HG03565 (cell line): ENCODE measurements around the gene PPP1R16B.

Experiments used
- ATAC-seq: cut with Tn5 transposase; IDR thresholded peaks from one replicate; pipeline ENCODE4 v1.9.1; 2021; ENCODE audit warnings: mild to moderate bottlenecking, moderate library complexity; ENCODE audit not compliant: unreplicated experiment

PPP1R16B gene

DNA sequence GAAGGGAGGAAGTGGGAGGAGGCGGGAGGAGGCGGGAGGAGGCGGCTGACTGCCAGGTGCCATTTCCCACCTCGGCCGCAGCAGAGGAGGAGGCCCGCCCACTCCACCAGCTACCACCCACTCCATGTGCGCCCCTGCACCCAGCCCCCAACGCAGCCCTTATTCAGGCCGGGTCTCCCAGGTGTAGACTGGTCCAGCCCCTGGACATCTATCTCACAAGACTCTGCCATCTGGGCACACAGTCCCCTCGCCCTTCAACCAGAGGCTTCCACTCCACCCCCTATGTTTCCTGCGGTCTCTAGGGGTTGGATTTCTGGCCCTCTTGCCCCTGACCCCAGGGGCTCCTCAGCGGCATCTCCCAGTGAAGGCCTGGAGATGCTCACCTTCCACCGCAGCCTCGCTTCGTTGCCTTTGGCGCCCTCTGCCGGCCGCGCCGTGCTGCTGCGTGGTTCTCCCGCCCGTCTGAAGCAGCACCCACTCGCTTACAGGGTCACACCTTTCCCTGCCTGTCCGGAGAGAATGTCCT lies 88.1 kb downstream of the PPP1R16B start:
- peak; percentile 55 for ATAC-seq

DNA sequence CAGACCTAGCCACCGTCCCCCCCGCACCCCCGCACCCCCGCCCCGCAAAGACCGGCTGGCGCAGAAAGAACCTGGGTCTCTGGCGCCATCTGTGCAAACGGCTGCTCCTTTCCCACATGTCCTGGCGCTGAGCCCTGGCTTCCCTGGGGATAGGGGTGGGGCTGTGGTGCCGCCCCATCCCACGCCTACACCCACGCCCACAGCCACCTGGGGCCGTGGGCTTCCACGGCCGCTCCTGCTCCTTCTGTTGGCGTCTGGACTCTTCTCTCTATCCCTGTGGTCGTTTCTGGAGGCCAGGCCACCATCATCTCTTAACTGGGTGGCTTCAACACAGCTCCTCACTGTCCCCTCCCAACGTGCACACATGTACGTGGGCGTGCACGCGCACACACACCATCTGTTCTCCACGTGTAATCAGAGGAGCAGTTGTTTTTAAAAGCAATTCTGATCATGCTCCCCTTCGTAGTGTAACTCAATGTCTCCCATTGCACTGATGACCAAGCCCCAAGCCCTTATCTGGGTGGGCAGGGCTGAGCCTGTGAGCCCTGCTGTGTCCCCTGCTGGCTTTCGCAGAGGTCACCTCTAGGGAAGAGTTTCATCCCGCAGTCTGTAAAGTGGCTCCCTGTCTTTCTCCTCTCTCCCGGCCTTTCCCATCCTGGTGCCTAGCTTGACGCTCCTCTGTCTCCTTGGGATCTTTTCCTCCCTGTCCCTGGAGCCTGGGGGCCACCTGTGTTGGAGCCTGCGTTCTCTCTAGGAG lies 88.8 kb downstream of the PPP1R16B start:
- no peak for ATAC-seq

DNA sequence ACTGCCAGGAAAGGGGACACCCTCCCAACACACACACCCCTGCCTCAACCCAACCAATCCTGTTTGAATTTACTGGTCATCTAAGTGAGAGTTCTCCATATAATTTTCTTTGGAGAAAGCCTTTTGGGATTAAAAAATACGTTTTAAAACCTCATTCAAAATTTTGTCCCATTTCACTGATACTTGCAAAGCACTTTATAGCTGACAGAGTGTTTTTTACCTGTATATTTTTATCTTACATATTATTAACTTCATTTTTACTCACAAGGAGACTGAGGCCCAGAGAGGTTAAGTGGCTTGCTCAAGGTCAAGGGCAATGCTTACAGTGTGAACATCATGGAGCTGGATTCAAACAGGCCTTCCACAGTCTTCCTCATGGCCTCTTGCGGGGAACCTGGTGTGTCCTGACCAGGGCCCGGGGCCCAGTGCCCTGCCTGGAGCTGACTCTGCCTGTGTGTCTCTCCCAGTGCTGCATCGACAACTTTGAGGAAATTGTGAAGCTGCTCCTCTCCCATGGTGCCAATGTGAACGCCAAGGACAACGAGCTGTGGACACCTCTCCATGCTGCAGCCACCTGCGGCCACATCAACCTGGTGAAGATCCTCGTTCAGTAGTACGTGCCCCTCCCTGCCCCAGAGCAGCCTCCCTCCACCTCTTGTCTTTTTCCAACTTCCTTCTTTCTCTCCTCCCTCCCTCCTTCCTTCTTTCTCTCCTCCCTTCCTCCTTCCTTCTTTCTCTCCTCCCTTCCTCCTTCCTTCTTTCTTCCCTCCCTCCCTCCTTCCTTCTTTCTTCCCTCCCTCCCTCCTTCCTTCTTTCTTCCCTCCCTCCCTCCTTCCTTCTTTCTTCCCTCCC lies 89.8 kb downstream of the PPP1R16B start:
- ATAC-seq: no peak

DNA sequence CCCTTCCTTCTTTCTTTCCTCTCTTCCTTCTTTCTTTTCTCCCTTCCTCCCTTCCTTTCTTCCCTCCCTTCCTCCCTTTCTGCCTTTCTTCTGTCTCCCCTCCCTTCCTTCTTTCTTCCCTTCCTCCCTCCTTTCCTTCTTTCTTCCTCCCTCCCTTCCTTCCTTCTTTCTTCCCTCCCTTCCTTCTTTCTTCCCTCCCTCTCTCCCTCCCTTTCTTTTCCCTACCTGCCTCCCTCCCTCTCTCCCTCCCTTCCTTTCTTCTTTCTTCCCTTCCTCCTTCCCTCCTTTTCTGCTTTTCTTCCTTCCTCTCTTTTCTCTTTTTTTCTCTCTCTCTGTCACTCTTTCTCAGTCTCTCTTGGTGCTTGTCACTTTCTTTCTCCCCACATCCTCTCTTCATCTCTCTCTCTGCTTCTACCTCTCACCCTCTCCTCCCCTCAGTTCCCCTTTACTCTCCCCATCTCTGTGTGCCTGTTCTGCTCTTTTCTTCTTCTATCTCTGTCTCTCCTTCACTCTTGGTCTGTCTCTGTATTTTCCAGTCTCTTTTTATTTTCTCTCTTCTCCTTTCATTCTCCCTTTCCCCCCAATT lies 90.6 kb downstream of the PPP1R16B start:
- no peak for ATAC-seq

DNA sequence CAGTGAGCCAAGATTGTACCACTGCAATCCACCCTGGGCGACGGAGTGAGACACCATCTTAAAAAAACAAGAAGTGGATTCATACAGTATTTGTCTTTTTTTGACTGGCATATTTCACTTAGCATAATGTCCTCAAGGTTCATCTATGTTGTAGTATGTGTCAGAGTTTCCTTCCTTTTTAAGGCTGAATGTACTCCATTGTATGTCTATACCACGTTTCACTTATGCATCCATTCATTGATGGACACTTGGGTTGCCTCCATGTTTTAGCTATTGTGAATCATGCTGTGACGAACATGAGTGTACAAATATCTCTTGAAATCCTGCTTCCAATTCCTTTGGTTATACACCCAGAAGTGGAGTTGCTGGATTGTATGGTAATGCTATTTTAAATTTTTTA lies 91.8 kb downstream of the PPP1R16B start:
- no peak for ATAC-seq

GRCh38 chr20:38900606-38901005 lies 95.1 kb downstream of the PPP1R16B start:
- no peak for ATAC-seq

- no peak for ATAC-seq
Observed at GRCh38 chr20:38902601-38903000, 97.1 kb downstream of the PPP1R16B start.

- no peak for ATAC-seq
Observed at GRCh38 chr20:38903335-38903734, 97.8 kb downstream of the PPP1R16B start.

DNA sequence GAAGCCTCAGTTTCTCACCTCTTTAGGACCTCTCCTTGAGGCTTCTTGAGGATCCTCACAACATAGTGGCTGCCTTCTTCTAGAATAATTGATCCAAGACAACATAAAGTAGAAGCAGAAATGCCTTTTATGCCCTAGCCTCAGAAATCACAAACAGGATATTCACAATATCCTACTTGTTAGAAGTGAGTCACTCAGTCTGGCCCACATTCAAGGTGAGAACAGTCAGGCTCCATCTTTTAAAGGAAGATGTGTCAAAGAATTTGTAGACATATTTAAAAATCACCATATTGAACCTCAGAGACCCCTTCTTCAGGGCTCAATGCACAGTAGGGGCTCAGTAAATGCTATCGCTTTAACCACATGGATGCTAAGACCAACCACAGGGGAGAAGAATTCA lies 99.9 kb downstream of the PPP1R16B start:
- no peak for ATAC-seq

DNA sequence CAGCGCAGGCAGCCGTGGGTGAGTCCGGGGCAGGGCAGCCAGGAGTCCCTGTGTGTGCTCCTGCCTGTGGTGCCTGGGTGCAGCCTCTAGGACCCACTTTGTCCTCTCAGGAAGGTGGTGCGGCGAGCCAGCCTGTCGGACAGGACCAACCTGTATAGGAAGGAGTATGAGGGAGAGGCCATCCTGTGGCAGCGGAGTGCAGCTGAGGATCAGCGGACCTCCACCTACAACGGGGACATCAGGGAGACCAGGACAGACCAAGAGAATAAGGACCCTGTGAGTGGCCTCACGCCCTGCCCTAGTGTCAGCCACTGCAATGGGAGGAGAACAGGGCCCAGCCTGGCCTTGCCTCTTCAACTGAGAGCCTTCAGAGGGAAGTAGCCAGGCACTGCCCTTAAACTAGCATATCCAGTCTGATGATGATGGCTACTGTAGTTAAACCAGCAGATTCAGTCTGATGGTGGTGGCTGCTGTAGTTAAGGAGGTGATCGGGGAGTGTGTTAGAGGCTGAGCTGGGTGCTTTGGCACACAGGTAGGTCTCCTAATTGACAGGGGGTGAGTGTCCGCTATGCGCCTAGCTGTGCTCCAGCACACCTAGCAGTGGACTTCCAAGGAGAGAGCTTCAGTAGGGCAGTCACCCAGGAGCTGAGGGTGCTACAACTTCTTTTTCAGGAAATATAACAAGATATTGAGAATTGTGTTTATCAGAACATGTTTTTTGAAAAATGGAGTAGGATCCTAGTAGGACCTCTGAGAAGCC lies 102.6 kb downstream of the PPP1R16B start:
- no peak for ATAC-seq

GRCh38 chr20:38915355-38915754 lies 109.9 kb downstream of the PPP1R16B start:
- no peak for ATAC-seq

- ATAC-seq: no peak
Observed at GRCh38 chr20:38917657-38918056, 112.2 kb downstream of the PPP1R16B start.

DNA sequence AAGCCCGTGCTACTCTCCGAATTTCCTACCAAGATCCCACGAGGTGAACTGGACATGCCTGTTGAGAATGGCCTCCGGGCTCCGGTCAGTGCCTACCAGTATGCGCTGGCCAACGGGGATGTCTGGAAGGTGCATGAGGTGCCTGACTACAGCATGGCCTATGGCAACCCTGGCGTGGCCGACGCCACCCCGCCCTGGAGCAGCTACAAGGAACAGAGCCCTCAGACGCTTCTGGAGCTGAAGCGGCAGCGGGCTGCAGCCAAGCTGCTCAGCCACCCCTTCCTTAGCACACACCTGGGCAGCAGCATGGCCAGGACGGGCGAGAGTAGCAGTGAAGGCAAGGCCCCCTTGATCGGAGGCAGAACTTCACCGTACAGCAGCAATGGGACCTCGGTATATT lies 112.7 kb downstream of the PPP1R16B start:
- ATAC-seq: no peak

DNA sequence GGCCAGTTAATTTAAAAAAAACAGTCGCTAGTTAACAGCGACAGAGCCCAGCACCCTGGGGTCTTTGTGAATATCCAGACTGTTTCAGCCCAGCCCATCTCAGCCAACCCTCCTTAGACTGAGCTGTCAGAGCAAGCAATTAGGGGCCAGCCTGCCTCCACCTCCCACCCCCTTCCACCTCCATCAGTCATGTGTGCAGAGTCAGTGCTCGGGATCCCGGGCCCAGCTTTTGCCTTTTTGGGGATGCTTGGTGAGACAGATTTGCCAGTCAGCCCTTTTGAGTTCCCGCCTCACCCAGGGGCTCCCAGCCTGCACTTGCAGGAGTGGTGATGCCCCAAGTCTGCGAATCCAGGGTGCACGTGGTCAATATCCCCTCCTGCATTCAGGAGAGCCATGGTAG lies 114.2 kb downstream of the PPP1R16B start:
- ATAC-seq: no peak

DNA sequence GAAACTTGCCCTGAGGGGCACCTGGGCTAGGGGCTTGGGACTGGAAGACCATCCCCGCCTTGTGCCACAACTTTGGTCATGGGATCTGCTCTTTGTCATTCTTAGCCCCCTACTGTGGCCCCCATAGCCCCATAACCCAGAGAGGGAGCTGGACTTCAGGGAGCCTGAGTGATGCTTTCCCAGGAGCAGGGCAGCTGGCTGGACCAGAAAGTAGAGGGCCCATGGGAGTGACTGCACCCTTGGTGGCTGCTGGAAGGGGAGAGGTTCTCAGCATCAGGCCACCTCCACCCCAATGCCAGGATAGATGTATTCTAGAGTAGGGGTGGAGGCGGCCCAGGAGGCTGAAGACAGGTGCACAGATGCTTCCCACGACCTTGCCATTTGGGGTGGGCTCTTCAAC lies 114.9 kb downstream of the PPP1R16B start:
- no peak for ATAC-seq

GRCh38 chr20:38920851-38921250 lies 115.4 kb downstream of the PPP1R16B start:
- no peak for ATAC-seq

- no peak for ATAC-seq
Observed at GRCh38 chr20:38924718-38925117, 119.2 kb downstream of the PPP1R16B start.

GRCh38 chr20:38926142-38926933 lies 120.8 kb downstream of the PPP1R16B start, which contains the start of gene FAM83D:
FAM83D (plus strand) TSS chr20:38926417; CDS start chr20:38926443, 26 bp downstream.
- peak; percentile 87 for ATAC-seq

GRCh38 chr20:38926934-38927616 lies 121.6 kb downstream of the PPP1R16B start:
- no peak for ATAC-seq
